ENCODE results near the gene ZNF619.

GRCh38 chr3:40499952-40500351 is 23.0 kb downstream of the ZNF619 start:
- TF ChIP-seq CTCF (IDR thresholded peaks at IDR 0.05; ENCODE audit: low read depth, low read length, poor library complexity, severe bottlenecking), result no peak
- no peak for TF ChIP-seq EZH2phosphoT487 (IDR thresholded peaks at IDR 0.05; ENCODE audit: borderline replicate concordance, low read length)

Data from DOHH2 (cell line).